Caco-2 (cell line): ENCODE measurements around the gene MYBPC3. TPM values are rescaled to one million over a fixed set of nuclear protein-coding genes. Genes with fewer than 3 reads are reported as not detected.

Source experiments
- BruUV-seq: library from RNA; stranded (reverse); fragments of 400-500 nt; replicated peaks from 2 replicates; lab custom pipeline; 2021; lab: Mats Ljungman, UMichigan
- CTCF ChIA-PET: fragments of 300-600 bp; sonication (Branson Sonifier 250); formaldehyde crosslinking; loops from one replicate; lab custom pipeline; 2022; ENCODE audit warnings: antibody characterized with exemption; lab: Charles Lee
- POLR2A ChIA-PET: fragments of 300-600 bp; sonication (Branson Sonifier 250); formaldehyde crosslinking; loops from one replicate; lab custom pipeline; 2022; ENCODE audit warnings: antibody characterized with exemption; lab: Charles Lee
- DNase-seq, 2 experiments: peaks; one replicate each; pipeline versions ENCODE4 v3.0.0 to v3.0.0-alpha.2; 2020 to 2022
- H3K27me3 ChIP-seq: replicated peaks from 2 replicates; pipeline ENCODE4 v1.6.0; 2011; ENCODE audit warnings: low read length; ENCODE audit not compliant: control insufficient read depth, insufficient read depth
- H3K36me3 ChIP-seq: 2 replicates; pipeline ENCODE4 v1.5.1; 2011; ENCODE audit warnings: low read length; ENCODE audit not compliant: control insufficient read depth, insufficient read depth
- H3K4me1 ChIP-seq: fragments of 250-450 bp; sonication (Bioruptor Pico); 2 replicates; pipeline ENCODE4 v1.5.1; 2020; ENCODE audit warnings: mild to moderate bottlenecking
- H3K4me3 ChIP-seq: 2 replicates; pipeline ENCODE4 v1.5.1; 2011; ENCODE audit warnings: low read depth, mild to moderate bottlenecking, control low read depth, low read length
- H3K9me3 ChIP-seq: fragments of 250-450 bp; sonication (Bioruptor Pico); 2 replicates; pipeline ENCODE4 v1.5.1; 2020; ENCODE audit warnings: mild to moderate bottlenecking, moderate library complexity
- H3K27ac Mint-ChIP-seq: one replicate; pipeline ENCODE4 v1.8.0; 2022; ENCODE audit warnings: mixed read lengths; ENCODE audit not compliant: unreplicated experiment
- H3K27me3 Mint-ChIP-seq: one replicate; pipeline ENCODE4 v1.8.0; 2022; ENCODE audit warnings: mixed read lengths; ENCODE audit not compliant: insufficient read depth, unreplicated experiment
- H3K36me3 Mint-ChIP-seq: one replicate; pipeline ENCODE4 v1.8.0; 2022; ENCODE audit warnings: mild to moderate bottlenecking, mixed read lengths; ENCODE audit not compliant: insufficient read depth, unreplicated experiment
- H3K4me1 Mint-ChIP-seq: one replicate; pipeline ENCODE4 v1.8.0; 2022; ENCODE audit warnings: low read depth, mixed read lengths; ENCODE audit not compliant: unreplicated experiment
- H3K4me3 Mint-ChIP-seq: one replicate; pipeline ENCODE4 v1.8.0; 2022; ENCODE audit warnings: mild to moderate bottlenecking, moderate library complexity, mixed read lengths; ENCODE audit not compliant: unreplicated experiment
- H3K9me3 Mint-ChIP-seq: one replicate; pipeline ENCODE4 v1.8.0; 2022; ENCODE audit warnings: mixed read lengths; ENCODE audit not compliant: unreplicated experiment
- CTCF ChIP-seq, 2 experiments: fragments of 200-600 bp in 1 of 2; IDR thresholded peaks; 1 replicate in 1 of 2; 2 replicates in 1 of 2; pipeline versions ENCODE4 v1.5.1 to v1.8.0; 2011 to 2022; ENCODE audit warnings: antibody characterized with exemption in 1 of 2, control low read depth in 1 of 2, inconsistent platforms in 1 of 2, low read depth in 1 of 2, low read length in 1 of 2, mild to moderate bottlenecking in 1 of 2, moderate library complexity in 1 of 2; ENCODE audit not compliant: insufficient read depth in 1 of 2, severe bottlenecking in 1 of 2, unreplicated experiment in 1 of 2
- intact Hi-C: fragments of 100-400 bp; cut with micrococcal nuclease; formaldehyde crosslinking; loops from one replicate; pipeline ENCODE4 v1.10.0; 2022; ENCODE audit not compliant: unreplicated experiment
- total RNA-seq: library from RNA; stranded (reverse); gene quantifications from 2 replicates; pipeline ENCODE4 v1.2.3, GENCODE V29; 2022

Gene MYBPC3
- total RNA-seq, 1 experiment from 2014 or later, result not detected

DNA sequence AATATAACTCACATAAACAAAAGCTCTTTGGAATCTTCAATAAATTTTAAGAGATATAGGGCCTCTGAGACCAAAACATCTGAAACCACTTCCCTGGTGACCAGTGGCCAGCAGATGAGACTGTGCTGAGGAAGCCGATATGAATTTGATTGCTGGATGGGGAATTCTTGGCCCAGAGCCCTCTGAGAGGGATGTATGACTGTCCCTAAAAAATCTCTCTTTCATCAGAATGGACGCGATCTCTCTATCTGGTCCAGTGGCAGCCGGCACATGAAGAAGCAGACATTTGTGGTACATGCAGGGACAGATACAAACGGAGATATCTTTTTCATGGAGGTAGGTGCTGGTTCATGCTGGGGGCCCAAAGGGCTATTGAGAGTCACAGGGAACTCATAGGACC lies 37.5 kb downstream of the MYBPC3 start:
- Histone ChIP-seq H3K4me1 (no peaks in the 10 kb centered on the region), H3K27me3 (no peaks in the 10 kb centered on the region), H3K36me3 (peaks cover 4% of the 10 kb centered on the region), H3K4me3 (no peak overlapping the region), H3K9me3 (no peaks in the 10 kb centered on the region)
- Mint-ChIP-seq H3K4me3 (no peak overlapping the region), H3K27ac (no peak overlapping the region), H3K9me3 (no peaks in the 10 kb centered on the region), H3K36me3 (peaks cover 63% of the 10 kb centered on the region), H3K4me1 (no peaks in the 10 kb centered on the region), H3K27me3 (no peaks in the 10 kb centered on the region)
- POLR2A ChIA-PET, result no interaction called here
- BruUV-seq, result no TSS peak
- no peak for DNase-seq
- CTCF ChIA-PET, result no interaction called here
- intact Hi-C loops, result no loop called here
- no peak for TF ChIP-seq CTCF (IDR thresholded peaks at IDR 0.05; ENCODE audit: insufficient read depth in 1 of 2, low read depth in 1 of 2, low read length in 1 of 2, severe bottlenecking in 1 of 2, unreplicated experiment in 1 of 2)

DNA sequence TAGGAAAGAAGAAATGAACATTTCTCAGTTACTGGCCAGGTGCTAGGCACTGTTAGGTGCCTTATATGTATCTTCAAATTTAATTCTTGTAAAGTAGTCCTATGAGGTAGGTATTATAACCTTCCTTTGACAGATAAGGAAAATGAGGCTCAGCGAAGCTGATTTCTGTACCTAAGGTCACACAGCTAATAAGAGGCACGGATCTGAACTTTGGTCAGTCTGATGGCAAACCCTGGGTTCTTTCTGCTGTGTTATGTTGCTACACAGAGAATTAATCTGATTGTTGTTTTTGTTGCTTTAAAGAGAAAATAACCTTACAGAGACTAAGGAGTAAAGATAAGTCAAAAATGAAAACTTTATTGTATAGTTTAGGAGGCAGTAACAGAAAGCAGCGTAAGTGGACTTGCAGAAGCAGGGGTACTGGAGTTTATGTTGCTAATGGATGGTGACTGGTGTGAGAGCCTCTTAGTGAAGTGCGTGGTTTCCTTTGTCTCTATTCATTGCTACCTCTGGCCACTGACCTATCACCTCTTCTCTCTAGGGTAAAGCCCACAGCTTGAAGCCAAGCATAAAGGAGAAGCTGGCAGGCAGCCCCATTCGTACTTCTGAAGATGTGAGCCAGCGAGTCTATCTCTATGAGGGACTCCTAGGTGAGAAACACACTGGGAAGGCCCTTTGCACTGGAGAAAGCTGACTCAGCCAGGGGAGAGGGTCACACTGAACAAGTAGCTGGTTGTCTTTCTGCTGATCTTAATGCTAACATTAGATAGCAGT lies 44.3 kb downstream of the MYBPC3 start:
- Histone ChIP-seq H3K9me3 (no peaks in the 10 kb centered on the region), H3K27me3 (no peaks in the 10 kb centered on the region), H3K4me3 (no peak overlapping the region), H3K4me1 (no peaks in the 10 kb centered on the region), H3K36me3 (peaks cover 3% of the 10 kb centered on the region)
- Mint-ChIP-seq H3K4me1 (no peaks in the 10 kb centered on the region), H3K36me3 (peaks cover 71% of the 10 kb centered on the region), H3K4me3 (no peak overlapping the region), H3K27me3 (no peaks in the 10 kb centered on the region), H3K27ac (no peak overlapping the region), H3K9me3 (no peaks in the 10 kb centered on the region)
- no TSS peak for BruUV-seq
- intact Hi-C loops, result loop anchor here (2.0 kb wide), 1 partner anchor 47 kb away; no protein-coding TSS in a partner anchor
- POLR2A ChIA-PET, result no interaction called here
- DNase-seq, result no peak
- TF ChIP-seq CTCF (IDR thresholded peaks at IDR 0.05; ENCODE audit: insufficient read depth in 1 of 2, low read depth in 1 of 2, low read length in 1 of 2, severe bottlenecking in 1 of 2, unreplicated experiment in 1 of 2), result no peak
- CTCF ChIA-PET, result interaction anchor here (0.6 to 0.8 kb wide), 2 partner anchors 47 kb away, joined by 3 read pairs; no protein-coding TSS in a partner anchor

DNA sequence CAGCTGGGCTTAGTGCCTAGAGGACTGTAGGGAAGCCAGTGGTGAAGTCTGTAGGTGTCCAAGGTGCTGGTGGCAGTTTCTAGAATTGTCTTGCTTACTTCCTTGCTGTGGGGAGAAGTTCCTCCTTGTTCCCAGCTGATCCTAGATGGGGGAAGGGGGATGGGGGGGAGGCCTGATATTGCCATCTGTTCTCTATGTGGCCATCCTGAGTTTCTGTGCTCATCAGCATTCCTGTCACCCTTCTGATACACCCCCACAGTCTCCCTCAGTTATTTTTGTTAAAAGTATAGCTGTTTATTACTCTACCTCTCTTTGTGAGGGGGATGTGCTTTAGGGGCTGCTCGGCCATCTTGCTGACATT lies 46.0 kb downstream of the MYBPC3 start:
- Histone ChIP-seq H3K4me3 (no peak overlapping the region), H3K9me3 (no peaks in the 10 kb centered on the region), H3K36me3 (peaks cover 5% of the 10 kb centered on the region), H3K27me3 (no peaks in the 10 kb centered on the region), H3K4me1 (no peaks in the 10 kb centered on the region)
- Mint-ChIP-seq H3K9me3 (peaks cover 14% of the 10 kb centered on the region), H3K36me3 (peaks cover 71% of the 10 kb centered on the region), H3K4me3 (no peak overlapping the region), H3K27ac (no peak overlapping the region), H3K27me3 (no peaks in the 10 kb centered on the region), H3K4me1 (no peaks in the 10 kb centered on the region)
- intact Hi-C loops, result no loop called here
- ChIA-PET CTCF (interaction anchor here (1.8 kb wide), 1 partner anchor 48 kb away, joined by 6 read pairs; no protein-coding TSS in a partner anchor), POLR2A (no interaction called here)
- no peak for DNase-seq
- no TSS peak for BruUV-seq
- TF ChIP-seq CTCF (IDR thresholded peaks at IDR 0.05; ENCODE audit: insufficient read depth in 1 of 2, low read depth in 1 of 2, low read length in 1 of 2, severe bottlenecking in 1 of 2, unreplicated experiment in 1 of 2), result no peak
